Cardiac muscle cell (in vitro differentiated cells and primary cell): ENCODE measurements around the gene LRCH3. TPM values are rescaled to one million over a fixed set of nuclear protein-coding genes. Genes with fewer than 3 reads are reported as not detected.

Experiments
- DNase-seq, 2 donors: peaks; one replicate each; pipeline versions ENCODE4 v3.0.0 to v3.0.0-alpha.2; 2010 to 2017; ENCODE audit warnings: low read depth in 1 of 2, low spot score in 1 of 2
- H3K27ac ChIP-seq: fragments of 200-600 bp; sonication (generic); 2 replicates; pipeline ENCODE4 v1.5.1; 2016
- H3K27me3 ChIP-seq: fragments of 200-600 bp; sonication (generic); 2 replicates; pipeline ENCODE4 v1.6.0; 2016; ENCODE audit warnings: control low read depth
- H3K36me3 ChIP-seq: fragments of 200-600 bp; sonication (generic); 2 replicates; pipeline ENCODE4 v1.5.1; 2016; ENCODE audit warnings: control low read depth
- H3K4me1 ChIP-seq: fragments of 200-600 bp; sonication (generic); 2 replicates; pipeline ENCODE4 v1.8.1; 2017; ENCODE audit warnings: low read depth, mild to moderate bottlenecking, mixed run types
- H3K4me3 ChIP-seq: fragments of 200-600 bp; sonication (generic); 2 replicates; pipeline ENCODE4 v1.5.1; 2016; ENCODE audit warnings: mild to moderate bottlenecking
- H3K9me3 ChIP-seq: fragments of 200-600 bp; sonication (generic); 2 replicates; pipeline ENCODE4 v1.5.1; 2017; ENCODE audit warnings: low read depth, mild to moderate bottlenecking, control low read depth
- CTCF ChIP-seq: IDR thresholded peaks from 2 replicates; pipeline ENCODE4 v1.5.1; 2012; ENCODE audit warnings: low read depth, mild to moderate bottlenecking, low read length
- polyA plus RNA-seq: library from polyadenylated mRNA; unstranded; fragments of >200 nt; fragmentation: Nextera tagmentation; extraction: Ambion mirVana; gene quantifications from 2 replicates; pipeline ENCODE4 v1.2.1, GENCODE V29; 2016
- total RNA-seq: library from RNA; depleted of rRNA; stranded (reverse); fragments of >200 nt; gene quantifications from 2 replicates; pipeline ENCODE4 v1.2.3, GENCODE V29; 2016

The LRCH3 gene
- total and polyA plus RNA-seq, 2 experiments from 2014 or later = 36.7 to 38.9 TPM

- H3K4me1 ChIP-seq = no peaks in the 10 kb centered on the region
- H3K36me3 ChIP-seq = no peaks in the 10 kb centered on the region
- no peaks in the 10 kb centered on the region for H3K27me3 ChIP-seq
- H3K27ac ChIP-seq = no peak overlapping the region
- no peak for TF ChIP-seq CTCF
- H3K4me3 ChIP-seq = no peak overlapping the region
- no peaks in the 10 kb centered on the region for H3K9me3 ChIP-seq
- DNase-seq = no peak
Measured at GRCh38 chr3:197936819-197937384, 145.8 kb downstream of the LRCH3 start.

Other genes starting within 250 kb of the LRCH3 start
- 13.4 and 21.4 TPM in 2 replicates for gene BDH1, start 235.3 kb upstream of the LRCH3 start, total RNA-seq
- gene BDH1, start 235.3 kb upstream of the LRCH3 start, polyA plus RNA-seq = 26.1 and 30.5 TPM in 2 replicates
- gene RUBCN, start 54.4 kb upstream of the LRCH3 start, total RNA-seq = 32.2 and 46.2 TPM in 2 replicates
- gene RUBCN, start 54.4 kb upstream of the LRCH3 start, polyA plus RNA-seq = 15.4 and 17.4 TPM in 2 replicates
- gene FYTTD1, start 41.4 kb upstream of the LRCH3 start, total RNA-seq = 24.3 and 46.8 TPM in 2 replicates
- 62.8 and 65.9 TPM in 2 replicates for gene FYTTD1, start 41.4 kb upstream of the LRCH3 start, polyA plus RNA-seq
- 907 and 984 TPM in 2 replicates for gene RPL35A, start 158.9 kb downstream of the LRCH3 start, total RNA-seq
- 845 and 927 TPM in 2 replicates for gene RPL35A, start 158.9 kb downstream of the LRCH3 start, polyA plus RNA-seq
- 3.9 and 7.7 TPM in 2 replicates for gene LMLN, start 169.0 kb downstream of the LRCH3 start, total RNA-seq
- 4.9 and 7.5 TPM in 2 replicates for gene LMLN, start 169.0 kb downstream of the LRCH3 start, polyA plus RNA-seq